K562 (cell line): ENCODE measurements around the gene PNMT. TPM values are rescaled to one million over a fixed set of nuclear protein-coding genes. Genes with fewer than 3 reads are reported as not detected.
A peak's percentile ranks its signal among the peaks of the same experiment; 100 is the strongest.

Source experiments
- ASH1L ChIP-seq: fragments of 450-650 bp; IDR thresholded peaks from 2 replicates; pipeline ENCODE4 v1.6.1; 2018; ENCODE audit warnings: borderline replicate concordance, mild to moderate bottlenecking, low read depth; ENCODE audit not compliant: partially characterized antibody
- HNRNPK ChIP-seq: fragments of 200-400 bp; formaldehyde crosslinking; IDR thresholded peaks from one replicate; pipeline ENCODE4 v1.6.1; 2018; ENCODE audit warnings: mild to moderate bottlenecking, low read depth, low read length; ENCODE audit not compliant: poor library complexity, severe bottlenecking
- IFI16 ChIP-seq: fragments of 250-450 bp; sonication (Bioruptor Pico); IDR thresholded peaks from 2 replicates; pipeline ENCODE4 v2.1.2; 2022; ENCODE audit warnings: mild to moderate bottlenecking, inconsistent platforms
- MAX ChIP-seq: sonication (generic); formaldehyde crosslinking; IDR thresholded peaks from 2 replicates; pipeline ENCODE4 v1.9.0; 2022; ENCODE audit warnings: mild to moderate bottlenecking, missing genetic modification reagents
- MNT ChIP-seq, 2 experiments: fragments of 450-650 bp; conservative IDR thresholded peaks; 2 replicates each; pipeline ENCODE4 v1.6.1; 2017; ENCODE audit warnings: mild to moderate bottlenecking in 2 of 2, moderate library complexity in 2 of 2
- MYC ChIP-seq, 2 experiments: fragments of 250-450 bp in 1 of 2; sonication (Bioruptor Pico) in 1 of 2; IDR thresholded peaks; 2 replicates each; pipeline versions ENCODE4 v1.5.1 to v1.6.1; 2012 to 2021; ENCODE audit warnings: low read depth in 2 of 2, borderline replicate concordance in 1 of 2, improper control_type of control experiment in 1 of 2, low read length in 1 of 2, mild to moderate bottlenecking in 1 of 2, moderate library complexity in 1 of 2
- NR1H2 ChIP-seq: sonication (generic); formaldehyde crosslinking; IDR thresholded peaks from 2 replicates; pipeline ENCODE4 v1.4.0; 2020; ENCODE audit warnings: mild to moderate bottlenecking, missing genetic modification reagents
- NRF1 ChIP-seq, 2 experiments: fragments of 450-650 bp; IDR thresholded peaks in 1 of 2; conservative IDR thresholded peaks in 1 of 2; 2 replicates each; pipeline ENCODE4 v1.6.1; 2014; ENCODE audit warnings: mild to moderate bottlenecking in 2 of 2
- STAT5A ChIP-seq: IDR thresholded peaks from 2 replicates; pipeline ENCODE4 v1.6.1; 2012; ENCODE audit warnings: low read length, inconsistent platforms, borderline replicate concordance
- TAF1 ChIP-seq: IDR thresholded peaks from 2 replicates; pipeline ENCODE4 v1.6.1; 2011; ENCODE audit warnings: mild to moderate bottlenecking, low read length, moderate library complexity; ENCODE audit not compliant: insufficient read depth, control insufficient read depth, severe bottlenecking; ENCODE audit errors: extremely low read depth
- TAF7 ChIP-seq: fragments of 450-650 bp; IDR thresholded peaks from 2 replicates; pipeline ENCODE4 v1.6.1; 2016; ENCODE audit warnings: missing genetic modification characterization, missing compliant biosample characterization
- TFAP4 ChIP-seq: sonication (generic); formaldehyde crosslinking; IDR thresholded peaks from 2 replicates; pipeline ENCODE4 v1.8.0; 2022; ENCODE audit warnings: missing genetic modification reagents, mild to moderate bottlenecking, moderate library complexity, borderline replicate concordance
- ZBTB33 ChIP-seq: sonication (generic); formaldehyde crosslinking; IDR thresholded peaks from 2 replicates; pipeline ENCODE4 v1.8.1; 2023; ENCODE audit warnings: mild to moderate bottlenecking, missing genetic modification reagents
- ZNF146 ChIP-seq: IDR thresholded peaks from one replicate; pipeline ENCODE4 v1.6.1; 2018; ENCODE audit warnings: missing compliant biosample characterization; ENCODE audit not compliant: unreplicated experiment
- polyA plus RNA-seq, 8 experiments: library from polyadenylated mRNA; depleted of rRNA in 4 of 8; stranded (reverse) in 5 of 8; unstranded in 3 of 8; fragments of >200 nt; fragmentation: Nextera tagmentation in 2 of 8; fragmentation: Illumina TruSeq in 1 of 8; extraction: Ambion mirVana in 2 of 8; extraction: Trizol in 1 of 8; gene quantifications; 2 replicates each; pipeline versions ENCODE4 v1.2.1 to v1.2.3, GENCODE V29; 2011 to 2014; ENCODE audit warnings: inconsistent platforms in 1 of 8, missing spikeins in 1 of 8
- total RNA-seq, 7 experiments: library from RNA; depleted of rRNA in 6 of 7; stranded (reverse); fragments of >200 nt in 6 of 7; fragmentation: Illumina TruSeq in 2 of 7; extraction: Trizol in 2 of 7; gene quantifications; 2 replicates each; pipeline versions ENCODE4 v1.2.1 to v1.2.3, GENCODE V29; 2011 to 2021; ENCODE audit warnings: low replicate concordance in 1 of 7
- TF ChIP-seq, protein P1 (sequence below): sonication (generic); formaldehyde crosslinking; IDR thresholded peaks from 2 replicates; pipeline ENCODE4 v1.8.1; 2023; ENCODE audit warnings: missing genetic modification reagents, mild to moderate bottlenecking, borderline replicate concordance

PNMT gene
- total and polyA plus RNA-seq, 9 of the 15 experiments (the other 6 are each of a cell fraction or from before 2014, with no cell fraction given) = 0.55 to 18.1 (median 5.8) TPM

GRCh38 chr17:39653662-39654331 is 14.5 kb upstream of the PNMT start (continued):
- TF ChIP-seq TFAP4 (CRISPR knock-in tag) = peak; percentile 82
- TF ChIP-seq NR1H2 (CRISPR knock-in tag) = no peak
- TF ChIP-seq MYC (IDR thresholded peaks at IDR 0.05; ENCODE audit: low read depth, low read length) = no peak
- no peak for TF ChIP-seq MYC (CRISPR knock-in tag; IDR thresholded peaks at IDR 0.05; ENCODE audit: borderline replicate concordance, low read depth)
- TF ChIP-seq TAF7 (tag) = peak; percentile 27; the same call in 1 of the 2 replicates
- TF ChIP-seq MAX (CRISPR knock-in tag) = no peak
- no peak for TF ChIP-seq TAF1
- no peak for TF ChIP-seq ASH1L
- no peak for TF ChIP-seq STAT5A
- TF ChIP-seq IFI16 (CRISPR knock-in tag) = no peak
- no peak for TF ChIP-seq MNT (conservative IDR thresholded peaks at IDR 0.05)
- TF ChIP-seq NRF1 (conservative IDR thresholded peaks at IDR 0.05 in 1 of 2, IDR thresholded peaks at IDR 0.05 in 1 of 2) = no peak
- no peak for TF ChIP-seq ZBTB33 (CRISPR knock-in tag)
- TF ChIP-seq, protein P1, sequence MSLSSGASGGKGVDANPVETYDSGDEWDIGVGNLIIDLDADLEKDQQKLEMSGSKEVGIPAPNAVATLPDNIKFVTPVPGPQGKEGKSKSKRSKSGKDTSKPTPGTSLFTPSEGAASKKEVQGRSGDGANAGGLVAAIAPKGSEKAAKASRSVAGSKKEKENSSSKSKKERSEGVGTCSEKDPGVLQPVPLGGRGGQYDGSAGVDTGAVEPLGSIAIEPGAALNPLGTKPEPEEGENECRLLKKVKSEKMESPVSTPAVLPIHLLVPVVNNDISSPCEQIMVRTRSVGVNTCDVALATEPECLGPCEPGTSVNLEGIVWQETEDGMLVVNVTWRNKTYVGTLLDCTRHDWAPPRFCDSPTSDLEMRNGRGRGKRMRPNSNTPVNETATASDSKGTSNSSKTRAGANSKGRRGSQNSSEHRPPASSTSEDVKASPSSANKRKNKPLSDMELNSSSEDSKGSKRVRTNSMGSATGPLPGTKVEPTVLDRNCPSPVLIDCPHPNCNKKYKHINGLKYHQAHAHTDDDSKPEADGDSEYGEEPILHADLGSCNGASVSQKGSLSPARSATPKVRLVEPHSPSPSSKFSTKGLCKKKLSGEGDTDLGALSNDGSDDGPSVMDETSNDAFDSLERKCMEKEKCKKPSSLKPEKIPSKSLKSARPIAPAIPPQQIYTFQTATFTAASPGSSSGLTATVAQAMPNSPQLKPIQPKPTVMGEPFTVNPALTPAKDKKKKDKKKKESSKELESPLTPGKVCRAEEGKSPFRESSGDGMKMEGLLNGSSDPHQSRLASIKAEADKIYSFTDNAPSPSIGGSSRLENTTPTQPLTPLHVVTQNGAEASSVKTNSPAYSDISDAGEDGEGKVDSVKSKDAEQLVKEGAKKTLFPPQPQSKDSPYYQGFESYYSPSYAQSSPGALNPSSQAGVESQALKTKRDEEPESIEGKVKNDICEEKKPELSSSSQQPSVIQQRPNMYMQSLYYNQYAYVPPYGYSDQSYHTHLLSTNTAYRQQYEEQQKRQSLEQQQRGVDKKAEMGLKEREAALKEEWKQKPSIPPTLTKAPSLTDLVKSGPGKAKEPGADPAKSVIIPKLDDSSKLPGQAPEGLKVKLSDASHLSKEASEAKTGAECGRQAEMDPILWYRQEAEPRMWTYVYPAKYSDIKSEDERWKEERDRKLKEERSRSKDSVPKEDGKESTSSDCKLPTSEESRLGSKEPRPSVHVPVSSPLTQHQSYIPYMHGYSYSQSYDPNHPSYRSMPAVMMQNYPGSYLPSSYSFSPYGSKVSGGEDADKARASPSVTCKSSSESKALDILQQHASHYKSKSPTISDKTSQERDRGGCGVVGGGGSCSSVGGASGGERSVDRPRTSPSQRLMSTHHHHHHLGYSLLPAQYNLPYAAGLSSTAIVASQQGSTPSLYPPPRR (CRISPR knock-in tag) = no peak
- TF ChIP-seq HNRNPK = no peak
- TF ChIP-seq ZNF146 (CRISPR knock-in tag) = no peak
